Activated gamma-delta T cell treated with anti-CD3 and anti-CD28 coated beads, Interleukin-2, amount 50 U/mL, for 16 hours (primary cell): Measurements from ENCODE around the gene INS.
"Not testable (repeated sequence)": the region's sequence is repeated elsewhere in the genome, so short reads cannot be mapped to it uniquely, and the experiment has no call there.

Experiments used
- DNase-seq: peaks from one replicate; pipeline ENCODE4 v3.0.0-alpha.2; 2020; ENCODE audit warnings: low read depth

Gene INS

DNA sequence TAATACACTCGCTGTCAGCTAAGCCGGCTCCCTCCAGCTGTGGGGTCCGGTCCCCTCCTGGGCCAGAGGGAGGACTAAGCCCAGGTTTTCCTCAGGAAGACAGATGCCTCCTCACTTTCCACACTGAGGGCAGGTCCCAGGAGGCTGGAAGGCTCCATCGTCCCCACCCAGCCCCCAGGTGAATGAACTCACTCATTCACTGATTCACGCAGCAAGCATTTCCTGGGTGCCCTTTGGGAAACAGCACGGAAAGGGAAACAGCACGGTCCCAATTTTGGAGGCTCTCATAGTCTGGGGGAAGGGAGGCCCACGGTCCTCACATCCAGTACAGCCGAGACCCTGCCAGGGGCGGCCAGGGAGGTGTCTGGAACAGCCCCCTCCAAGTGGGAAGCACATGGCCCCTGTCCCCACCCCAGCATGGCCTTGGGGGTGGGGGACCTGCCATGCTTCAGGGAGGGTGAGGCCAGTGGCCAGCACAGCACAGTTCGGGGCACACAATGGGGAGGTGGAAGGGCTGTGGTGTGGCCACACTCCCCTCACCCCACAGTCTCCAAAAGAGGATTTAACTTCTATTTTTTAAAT is 19.9 kb upstream of the INS start:
- DNase-seq = no peak

DNA sequence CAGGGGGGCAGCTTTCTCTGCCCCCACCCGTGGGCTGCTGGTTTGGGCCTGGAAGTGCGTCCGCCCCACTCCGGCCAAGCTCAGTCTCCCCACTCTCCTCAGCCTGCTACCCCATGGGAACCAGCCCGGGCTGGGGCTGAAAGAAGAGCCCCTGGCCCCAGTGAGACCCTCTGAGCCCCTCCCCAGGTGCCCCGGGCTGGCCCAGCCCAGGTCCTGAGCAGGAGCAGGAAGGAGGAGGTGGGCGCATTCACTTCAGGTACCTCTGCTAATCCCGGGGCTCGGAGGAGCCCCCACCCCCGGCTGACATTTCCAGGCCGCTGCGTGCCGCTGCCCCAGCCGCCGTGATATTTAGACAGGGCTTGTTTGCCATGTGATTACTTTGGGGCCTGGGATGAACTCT is 19.3 kb upstream of the INS start:
- no peak for DNase-seq

DNA sequence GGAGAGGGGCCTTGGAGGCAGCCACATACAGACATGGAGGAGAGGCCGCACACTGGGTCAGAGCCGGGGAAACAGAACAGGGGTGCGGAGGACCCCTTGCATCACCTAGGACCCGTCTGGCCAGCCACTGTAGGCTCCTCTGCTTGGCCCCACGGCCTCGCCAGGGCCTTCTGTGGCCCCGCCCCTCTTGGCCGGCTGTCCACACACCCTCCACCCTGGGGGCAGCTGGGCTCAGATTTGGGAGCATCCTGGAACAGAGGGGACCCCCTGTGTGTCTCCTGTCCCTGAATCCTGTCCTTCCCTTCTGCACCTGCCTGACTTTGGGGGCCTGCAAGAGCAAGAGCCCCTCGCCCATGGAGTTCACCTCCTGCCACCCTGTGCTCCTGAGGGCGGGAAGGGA is 18.5 kb upstream of the INS start:
- DNase-seq = no peak

DNA sequence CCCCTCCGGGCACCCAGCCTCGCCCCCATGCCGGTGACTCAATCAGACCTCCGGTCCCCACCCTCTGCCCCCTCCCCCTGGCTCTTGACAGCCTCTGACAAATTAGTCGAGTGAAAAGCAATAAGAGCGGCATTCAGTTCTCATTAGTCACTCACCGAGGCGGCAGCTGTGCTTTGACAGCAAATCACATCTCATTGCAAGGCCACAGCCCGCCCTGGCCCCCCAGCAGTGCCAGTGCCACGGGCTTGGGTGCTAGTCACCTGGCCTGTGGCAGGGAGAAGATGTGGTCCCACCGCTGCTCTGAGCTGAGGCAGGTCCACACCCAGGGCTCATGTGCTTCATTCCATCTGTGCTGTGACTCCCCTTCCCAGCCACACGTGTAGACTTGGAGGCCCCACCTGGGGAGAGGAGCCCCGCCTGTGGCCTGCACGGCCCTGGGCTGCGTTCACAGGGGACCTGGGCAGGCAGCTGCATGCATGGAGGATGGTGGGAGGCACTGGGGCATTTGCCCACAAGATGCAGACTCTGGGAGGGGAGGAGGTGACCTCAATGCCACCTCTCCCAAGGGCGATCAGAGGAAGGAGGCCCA is 18.0 kb upstream of the INS start:
- DNase-seq = no peak

DNA sequence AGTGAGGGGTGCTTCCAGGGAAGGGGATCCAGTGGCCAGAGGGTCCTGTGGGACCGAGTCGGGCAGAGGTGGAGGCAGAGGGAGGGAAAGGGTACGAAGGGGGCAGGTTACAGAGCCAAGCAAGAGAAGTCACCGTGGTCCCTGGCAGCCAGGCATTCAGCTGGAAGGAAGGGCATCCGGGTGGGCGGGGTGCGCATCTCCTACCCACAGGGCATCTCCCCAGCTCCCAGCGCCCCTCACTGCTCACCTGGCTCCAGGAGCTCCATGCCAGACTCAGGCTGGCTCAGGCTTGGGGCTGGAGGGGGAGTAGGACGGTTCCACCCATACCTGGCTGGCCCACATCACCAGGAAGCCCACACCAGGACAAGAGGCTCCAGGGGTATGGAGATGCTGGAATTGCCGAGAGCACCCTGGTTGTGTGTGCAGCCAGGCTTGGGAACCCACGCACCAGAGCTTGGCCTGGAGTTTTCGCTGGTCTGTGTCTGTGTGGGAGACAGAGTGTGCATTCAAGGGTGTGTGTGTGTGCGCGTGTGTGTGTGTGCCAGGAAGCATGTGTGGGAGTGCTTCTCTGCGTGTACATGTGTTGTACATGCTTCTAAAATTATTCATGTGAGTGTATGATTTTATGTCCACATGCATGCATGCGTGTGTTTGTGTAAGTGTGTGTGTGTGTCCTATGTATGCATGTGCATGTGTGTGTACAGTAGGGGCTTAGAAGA is 17.2 kb upstream of the INS start:
- not testable (repeated sequence) for DNase-seq

DNA sequence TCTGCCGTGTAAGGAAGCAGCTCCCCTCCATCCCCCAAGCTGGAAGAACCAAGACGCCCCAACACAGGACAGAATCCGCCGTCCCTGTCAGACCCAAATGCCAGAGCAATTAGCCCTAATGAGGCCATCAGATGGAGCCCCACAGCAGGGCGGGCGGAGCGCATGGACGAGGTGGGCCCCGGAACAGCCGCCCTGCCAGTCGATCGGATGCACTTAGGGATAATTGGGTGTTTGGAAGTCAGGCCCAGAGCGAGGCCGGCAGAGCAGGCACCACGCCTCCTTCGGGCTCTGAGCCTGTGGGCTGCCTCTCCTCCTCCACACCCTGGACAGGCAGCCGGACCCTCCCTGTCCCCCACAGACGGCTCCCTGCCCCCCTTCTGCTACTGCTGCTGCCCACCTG is 16.1 kb upstream of the INS start:
- no peak for DNase-seq

DNA sequence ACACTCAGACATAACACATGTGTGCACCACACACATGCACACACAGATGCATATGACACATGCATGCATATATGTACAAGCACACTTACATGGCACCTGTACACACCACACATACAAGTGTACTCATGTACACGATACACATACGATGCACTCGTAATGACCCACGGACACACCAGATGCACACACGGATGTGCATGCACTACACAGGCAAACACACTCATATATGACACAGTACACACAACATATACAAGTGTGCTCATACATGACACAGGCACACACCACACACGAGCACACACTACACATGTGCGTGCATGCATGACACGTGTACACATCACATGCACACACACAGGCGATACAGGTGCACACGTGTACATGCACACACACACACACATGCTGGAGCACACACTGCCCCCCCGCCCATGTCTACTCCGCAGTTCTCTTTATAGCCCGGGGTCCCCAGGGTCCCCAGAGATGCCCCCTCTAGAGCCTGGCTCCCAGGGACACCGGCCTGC is 15.4 kb upstream of the INS start:
- no peak for DNase-seq

DNA sequence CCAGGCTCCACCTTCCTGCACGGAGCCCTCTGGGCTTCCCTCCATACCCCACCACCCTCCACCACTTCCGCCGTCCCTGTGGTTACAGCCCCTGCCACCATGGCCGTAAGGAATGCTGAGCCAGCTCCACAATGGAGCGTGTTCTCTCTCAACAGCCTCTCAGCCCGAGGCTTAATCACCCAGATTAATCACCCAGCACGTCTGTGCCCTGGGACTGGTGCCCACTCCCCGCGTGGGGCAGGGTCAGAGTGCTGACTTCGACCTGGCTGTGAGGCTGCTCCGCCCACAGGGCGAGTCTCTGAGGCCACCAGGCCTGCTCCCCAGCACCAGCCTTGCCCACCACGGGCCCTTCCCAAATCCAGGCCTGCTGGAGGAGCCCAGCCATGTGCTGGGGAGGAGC is 14.7 kb upstream of the INS start:
- DNase-seq = no peak

DNA sequence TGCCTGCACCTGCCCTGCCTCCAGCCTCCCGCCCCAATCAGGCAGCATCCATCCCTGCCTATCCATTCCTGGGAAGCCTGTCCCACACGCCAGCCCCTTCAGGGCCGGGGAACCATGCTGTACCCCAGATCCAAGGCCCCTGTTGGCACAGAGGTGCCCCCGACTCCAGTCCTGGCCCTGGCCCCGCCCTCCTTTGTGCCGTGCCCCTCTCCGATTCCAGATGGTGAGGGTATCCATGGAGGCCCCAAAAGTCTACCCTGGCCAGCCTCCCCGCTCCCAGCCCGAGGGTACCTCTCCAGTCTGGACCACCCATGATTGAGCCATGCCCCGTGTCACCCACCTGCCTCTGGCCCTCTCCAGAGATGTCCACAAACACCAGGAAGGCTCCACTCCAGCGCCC is 13.4 kb upstream of the INS start:
- no peak for DNase-seq

DNA sequence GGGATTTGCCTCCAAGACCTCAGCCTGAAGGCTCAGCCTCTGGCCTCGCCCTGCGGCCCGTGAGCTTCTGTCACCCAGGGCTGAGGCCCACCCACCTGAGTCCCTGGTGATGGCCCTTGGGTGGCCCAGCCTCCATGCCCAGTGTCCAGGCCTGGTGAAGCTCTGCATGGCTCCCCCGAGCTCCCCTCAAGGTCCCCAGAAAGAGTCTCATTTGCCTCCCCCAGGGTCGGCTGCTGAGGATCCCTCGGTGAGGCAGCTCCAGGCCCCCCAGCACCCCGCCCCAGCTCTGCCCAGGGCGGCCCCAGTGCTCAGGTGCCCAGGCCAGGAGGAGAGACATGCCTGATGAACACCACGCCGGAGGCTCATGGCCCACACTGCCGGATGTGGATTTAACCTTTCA is 12.8 kb upstream of the INS start:
- DNase-seq = no peak

DNA sequence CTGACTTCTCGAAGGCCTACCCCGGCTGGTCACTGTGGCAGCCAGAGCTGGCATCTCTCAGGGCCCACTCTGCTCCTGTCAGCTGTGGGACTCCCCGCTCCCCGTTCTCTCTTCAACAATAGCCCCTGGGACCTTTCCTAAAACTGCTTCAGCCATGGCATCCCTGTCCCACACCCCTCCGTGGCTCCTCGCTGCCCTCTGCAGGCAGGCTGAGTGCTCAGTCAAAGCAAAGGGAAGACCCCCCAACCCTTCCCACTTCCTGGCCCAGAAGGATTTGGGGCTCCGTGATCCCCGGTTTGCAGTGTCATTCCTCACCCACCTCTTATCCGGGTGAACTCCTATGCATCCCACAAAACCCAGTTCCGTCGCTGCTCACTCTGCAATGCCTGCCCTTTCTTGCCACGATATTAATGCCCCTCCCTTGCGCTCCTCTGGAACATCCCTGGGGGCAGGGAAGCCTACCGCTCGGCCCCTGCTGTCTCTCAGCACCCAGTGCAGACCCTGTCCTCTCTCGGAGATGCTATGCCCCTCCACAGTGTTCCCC is 12.2 kb upstream of the INS start:
- DNase-seq = no peak

DNA sequence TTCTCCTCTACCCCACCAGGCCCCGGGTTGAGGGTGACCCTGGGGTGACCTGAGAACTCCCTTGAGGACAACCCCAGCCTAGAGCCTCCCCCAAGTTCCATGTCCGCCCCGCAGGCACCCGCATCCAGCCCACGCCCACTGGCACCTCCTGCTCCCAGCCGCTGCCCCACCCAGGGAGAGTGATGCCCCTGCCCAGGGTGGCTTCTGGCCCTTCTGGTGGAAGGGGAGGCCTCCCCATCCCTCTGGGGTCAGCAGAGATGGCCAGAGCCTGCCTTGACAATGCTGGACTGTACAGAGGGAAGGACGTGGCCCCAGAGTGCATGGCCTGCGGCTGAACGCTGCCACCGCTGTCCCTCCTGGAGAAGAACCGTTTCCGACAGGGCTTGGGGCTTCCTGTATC is 11.7 kb upstream of the INS start:
- no peak for DNase-seq

DNA sequence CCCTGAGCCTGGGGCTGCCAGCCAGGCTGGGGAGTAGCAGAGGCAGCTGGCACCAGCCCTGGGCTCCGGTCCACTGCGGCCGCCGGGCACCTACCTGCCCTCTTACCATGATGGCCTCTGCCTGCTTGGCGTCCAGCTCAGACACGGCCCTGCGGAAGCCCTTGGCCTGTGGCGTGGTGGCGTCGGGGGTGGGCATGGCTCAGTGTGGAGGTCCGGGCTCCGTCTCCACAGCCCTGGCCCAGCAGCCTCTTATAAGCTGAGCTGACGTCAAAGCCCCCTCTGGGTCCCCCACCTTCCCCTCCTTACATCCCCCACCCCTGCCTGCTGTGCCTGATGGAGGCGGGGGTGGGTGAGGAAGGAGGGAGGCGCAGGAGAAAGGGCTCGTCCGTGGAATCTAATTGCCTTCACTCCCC is 10.6 kb upstream of the INS start, which contains the start of gene TH:
TSS of gene TH (minus strand) at position 225 of the 413 bp plus-strand sequence. CDS start at position 196, 29 bp downstream.
- DNase-seq = no peak

DNA sequence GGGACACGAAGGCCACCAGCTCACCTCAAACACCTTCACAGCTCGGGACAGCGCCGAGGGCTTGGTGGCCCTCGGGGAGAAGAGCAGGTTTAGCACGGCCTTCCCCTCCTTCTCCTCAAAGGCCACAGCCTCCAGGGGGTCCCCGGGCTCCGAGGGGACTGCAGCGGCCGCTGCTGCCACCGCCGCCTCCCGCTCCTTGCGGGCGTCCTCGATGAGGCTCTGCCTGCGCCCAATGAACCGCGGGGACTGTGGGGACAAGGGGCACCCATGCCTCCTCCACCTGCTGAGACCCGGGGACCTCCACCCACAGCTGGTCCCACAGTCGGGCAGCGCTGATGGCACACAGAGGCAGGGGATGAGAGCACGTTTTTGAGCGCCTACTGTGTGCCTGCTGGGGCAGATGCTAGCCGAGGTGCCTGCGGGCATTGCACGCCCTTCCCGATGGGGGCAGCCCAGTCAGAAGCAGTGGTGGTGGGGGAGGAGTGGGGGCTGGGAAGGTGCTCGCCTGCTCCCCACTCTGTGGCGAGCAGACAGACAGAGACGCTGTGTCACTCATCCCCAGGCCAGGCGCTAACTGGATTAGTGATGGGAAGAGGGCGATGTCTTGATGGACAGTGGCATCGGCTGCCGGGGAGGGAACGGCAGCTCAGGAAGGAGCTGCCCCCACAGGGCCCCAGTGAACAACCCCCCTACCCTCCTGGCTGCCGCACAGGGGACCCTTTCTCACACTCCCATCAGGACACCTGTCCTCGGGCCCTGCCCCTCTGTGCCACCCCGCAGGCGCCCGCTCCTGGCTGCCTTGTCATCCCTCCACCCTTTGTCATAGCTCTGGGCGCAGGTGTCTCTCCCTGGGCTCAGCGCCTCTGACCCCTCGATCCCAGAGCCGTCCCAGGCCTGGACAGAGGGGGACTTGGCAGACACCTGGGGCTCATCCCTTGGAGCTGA is 8.9 kb upstream of the INS start:
- no peak for DNase-seq

DNA sequence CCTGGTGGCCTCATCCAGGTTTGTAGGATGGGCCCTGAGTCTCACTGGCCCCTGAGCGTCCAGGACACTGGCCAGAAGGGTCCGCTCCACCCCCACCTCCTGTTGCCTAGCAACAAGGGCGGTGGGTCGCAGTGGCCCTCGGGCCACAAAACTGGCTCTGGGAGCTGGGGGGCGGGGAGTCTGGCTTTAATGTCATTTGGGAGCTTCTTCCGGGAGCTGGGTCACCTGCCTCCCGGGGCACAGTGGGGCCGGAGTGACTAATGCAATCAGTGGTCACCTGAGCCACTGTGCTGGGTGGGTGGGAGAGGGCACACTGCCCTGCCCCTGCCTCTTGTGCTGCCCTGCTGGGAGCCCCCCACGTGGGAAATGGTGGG is 8.0 kb upstream of the INS start:
- DNase-seq = no peak

DNA sequence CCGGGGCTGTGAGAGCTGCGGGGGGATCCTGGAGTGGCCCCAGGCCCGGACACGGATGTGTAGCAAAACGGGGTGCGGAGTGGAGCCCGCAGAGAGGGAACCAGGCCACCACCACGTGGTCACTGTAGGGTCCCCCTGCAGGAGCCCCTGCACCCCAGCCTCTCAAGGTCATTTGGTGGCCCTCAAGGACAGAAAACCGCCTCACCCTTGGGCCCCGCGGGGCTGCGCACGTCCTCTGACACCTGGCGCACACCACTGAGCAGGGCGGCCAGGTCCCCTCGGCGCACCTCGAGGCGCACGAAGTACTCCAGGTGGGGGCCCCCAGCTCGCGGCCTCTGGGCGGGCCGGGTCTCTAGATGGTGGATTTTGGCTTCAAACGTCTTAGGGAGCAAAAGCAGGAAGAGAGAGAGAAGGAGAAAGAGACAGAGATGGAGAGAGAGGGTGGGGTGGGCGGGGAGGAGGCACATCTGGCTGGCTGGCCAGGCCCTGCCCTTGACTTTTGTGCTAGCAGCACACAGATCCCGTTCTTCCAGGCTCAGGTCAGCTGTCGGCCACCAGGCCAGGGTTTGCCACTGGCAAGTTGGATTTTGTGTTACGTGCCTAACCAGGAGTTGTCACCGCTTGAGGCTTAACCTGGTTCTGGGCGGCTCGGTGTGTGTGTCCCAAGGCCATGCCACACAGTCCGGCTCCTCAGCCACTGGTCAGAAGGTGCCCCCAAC is 7.4 kb upstream of the INS start:
- no peak for DNase-seq

DNA sequence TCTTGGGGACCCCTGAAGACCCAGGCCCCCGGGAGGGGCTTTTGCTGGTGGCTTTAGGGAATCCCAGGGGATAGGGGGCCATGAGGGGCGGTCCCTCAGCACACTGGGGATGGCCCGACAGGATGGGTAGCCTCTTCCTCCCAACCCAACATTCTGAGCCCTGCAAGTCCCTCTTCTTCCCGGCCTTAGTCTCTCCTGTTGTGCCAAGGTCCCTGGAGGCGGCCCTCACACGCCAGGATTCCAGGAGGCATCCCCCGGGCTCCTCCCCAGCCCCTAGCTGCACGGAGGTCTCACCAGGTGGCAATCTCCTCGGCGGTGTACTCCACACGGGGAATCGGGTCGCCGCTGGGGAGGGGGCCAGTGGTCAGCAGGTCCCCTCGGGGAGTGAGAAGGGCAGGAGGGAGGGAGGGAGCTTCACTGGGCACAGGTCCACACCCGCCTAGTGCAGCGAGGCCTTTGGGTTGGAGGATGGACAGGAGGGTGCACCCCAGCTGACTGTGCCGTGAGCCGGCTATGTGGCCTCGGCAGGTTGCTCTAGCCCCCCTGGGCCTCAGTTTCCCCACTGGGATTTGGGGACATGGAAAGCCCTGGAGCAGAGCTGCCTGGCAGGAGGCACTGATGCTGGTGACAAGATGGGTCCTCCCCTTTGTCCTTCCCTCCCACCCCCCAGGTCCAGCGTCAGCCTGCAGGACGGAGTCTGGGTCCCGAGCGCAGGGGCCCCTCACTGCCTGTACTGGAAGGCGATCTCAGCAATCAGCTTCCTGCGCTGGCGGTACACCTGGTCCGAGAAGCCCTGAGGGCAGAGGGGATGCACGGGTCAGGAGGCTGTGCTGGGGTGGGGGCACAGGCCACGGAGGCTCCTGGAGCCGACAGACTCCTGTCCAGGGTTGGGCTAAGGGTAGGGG is 6.4 kb upstream of the INS start:
- no peak for DNase-seq

DNA sequence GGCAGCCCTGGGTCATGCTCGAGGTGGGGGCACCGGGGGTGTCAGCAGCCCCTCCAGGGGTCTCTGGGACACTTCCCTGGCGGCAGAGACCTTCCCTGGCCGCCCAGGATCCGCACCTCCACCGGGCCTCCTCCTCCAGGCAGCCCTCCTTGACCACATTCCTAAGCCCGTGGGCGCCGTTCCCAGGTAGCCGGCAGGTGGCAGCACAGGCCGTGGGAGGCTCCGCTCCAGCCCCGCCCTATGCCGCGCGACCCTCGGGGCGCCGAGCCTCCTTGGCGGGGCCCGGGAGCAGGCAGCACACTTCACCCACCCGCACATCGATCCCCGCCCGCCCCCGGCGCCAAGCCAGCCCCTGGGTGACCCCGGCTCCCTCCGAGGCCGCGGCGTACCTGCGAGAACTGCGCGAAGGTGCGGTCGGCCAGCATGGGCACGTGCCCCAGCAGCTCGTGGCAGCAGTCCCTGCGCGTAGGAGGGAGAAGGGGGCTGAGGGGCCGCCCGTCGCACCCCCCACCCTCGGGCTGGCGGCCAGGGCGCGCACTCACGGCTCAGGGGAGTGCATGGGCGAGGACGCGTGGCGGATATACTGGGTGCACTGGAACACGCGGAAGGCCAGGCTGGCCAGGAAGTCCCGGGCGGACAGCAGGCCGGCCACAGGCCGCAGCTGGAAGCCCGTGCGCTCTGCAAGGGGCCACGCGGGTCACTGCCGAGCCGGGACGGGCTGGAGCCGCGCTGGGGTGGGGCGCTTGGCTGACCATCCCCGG is 5.3 kb upstream of the INS start:
- DNase-seq = peak; percentile 22

DNA sequence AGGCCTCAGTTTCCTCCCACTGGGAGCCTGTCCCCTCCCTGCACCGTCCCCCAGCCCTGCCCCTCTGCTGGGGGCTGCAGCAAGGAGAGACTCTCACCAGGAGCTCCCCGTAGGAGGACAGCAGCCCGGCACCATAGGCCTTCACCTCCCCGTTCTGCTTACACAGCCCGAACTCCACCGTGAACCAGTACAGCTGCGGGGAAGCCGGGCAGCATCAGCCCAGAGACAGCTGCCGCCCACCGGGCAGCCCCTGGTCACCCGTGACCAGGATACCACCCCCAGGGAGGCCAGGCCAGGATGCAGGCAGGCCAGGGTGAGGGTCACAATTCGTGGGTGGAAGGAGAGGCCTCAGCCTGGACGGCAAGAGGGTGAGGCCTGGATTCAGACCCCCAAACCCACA is 4.6 kb upstream of the INS start:
- DNase-seq = no peak
